Lung (tissue), 12 donors: Measurements from ENCODE around the gene ADGRL1. TPM values are rescaled to one million over a fixed set of nuclear protein-coding genes. Genes with fewer than 3 reads are reported as not detected.

Experiments used
- ATAC-seq: fragments of 200-7000 bp; cut with Tn5 transposase; one replicate; pipeline ENCODE4 v1.9.1; 2020; ENCODE audit warnings: moderate number of reproducible peaks; ENCODE audit not compliant: insufficient read depth, low FRiP score
- DNase-seq, 3 donors: peaks; one replicate each; pipeline ENCODE4 v3.0.0-alpha.2; 2013 to 2017
- H3K27ac ChIP-seq, 2 donors: one replicate each; pipeline ENCODE4 v1.5.1; 2013; ENCODE audit warnings: mild to moderate bottlenecking in 2 of 2, moderate library complexity in 2 of 2, control low read depth in 1 of 2, inconsistent platforms in 1 of 2, low read depth in 1 of 2, low read length in 1 of 2
- H3K27me3 ChIP-seq, 3 donors: one replicate each; pipeline ENCODE4 v1.5.1; 2013; ENCODE audit warnings: low read length in 2 of 3; ENCODE audit not compliant: control insufficient read depth in 3 of 3, insufficient read depth in 3 of 3
- H3K36me3 ChIP-seq, 4 donors: one replicate each; pipeline ENCODE4 v1.5.1; 2013; ENCODE audit warnings: low read length in 4 of 4, mild to moderate bottlenecking in 1 of 4, moderate library complexity in 1 of 4; ENCODE audit not compliant: control insufficient read depth in 4 of 4, insufficient read depth in 4 of 4
- H3K4me1 ChIP-seq, 5 donors: one replicate each; pipeline ENCODE4 v1.5.1; 2013; ENCODE audit warnings: low read length in 5 of 5, mild to moderate bottlenecking in 2 of 5, moderate library complexity in 1 of 5; ENCODE audit not compliant: control insufficient read depth in 5 of 5, insufficient read depth in 5 of 5
- H3K4me3 ChIP-seq: one replicate; pipeline ENCODE4 v1.5.1; 2013; ENCODE audit warnings: mild to moderate bottlenecking, control low read depth, moderate library complexity
- H3K9ac ChIP-seq, 2 donors: one replicate each; pipeline ENCODE4 v1.5.1; 2013; ENCODE audit warnings: low read length in 2 of 2, control low read depth in 1 of 2; ENCODE audit not compliant: insufficient read depth in 1 of 2
- H3K9me3 ChIP-seq, 4 donors: one replicate each; pipeline ENCODE4 v1.5.1; 2013; ENCODE audit warnings: low read length in 3 of 4, mild to moderate bottlenecking in 1 of 4, moderate library complexity in 1 of 4; ENCODE audit not compliant: control insufficient read depth in 4 of 4, insufficient read depth in 3 of 4
- CTCF ChIP-seq: IDR thresholded peaks from 2 replicates; pipeline ENCODE4 v1.5.1; 2012; ENCODE audit warnings: mild to moderate bottlenecking; ENCODE audit errors: control extremely low read depth, extremely low read depth
- WGBS, 2 donors: extraction: QIAGEN DNeasy Blood & Tissue Kit; methylation state at CpG; one replicate each; pipeline ENCODE4 v1.1.7; 2013; 5-methylcytosine and 5-hydroxymethylcytosine counted together
- polyA plus RNA-seq, 2 donors: library from polyadenylated mRNA; stranded (reverse); fragments of 200-250 nt; gene quantifications; one replicate each; pipeline ENCODE4 v1.2.1, GENCODE V29; 2013
- total RNA-seq, 2 donors: library from RNA; depleted of rRNA in 1 of 2; stranded (reverse); fragments of >200 nt in 1 of 2; gene quantifications; one replicate each; pipeline ENCODE4 v1.2.1, GENCODE V29; 2014 to 2021
- donor health status: control.
- donor health status: control.
- donor health status: Bipolar disorder and iron deficiency.
- donor health status: healthy.
- donor health status: DM: yes; HTN: yes; CAD: no.

The ADGRL1 gene
- total and polyA plus RNA-seq, 4 donors: 9.4 to 35.9 (median 19.3) TPM

GRCh38 chr19:14162871-14163297 is 43.1 kb downstream of the ADGRL1 start:
- Histone ChIP-seq H3K9ac (no peak overlapping the region), H3K9me3 (peaks cover 0 to 3% (median 0%) of the 10 kb centered on the region in 4 donors), H3K27me3 (no peaks in the 10 kb centered on the region), H3K4me3 (no peak overlapping the region), H3K36me3 (peaks cover 0 to 18% (median 12%) of the 10 kb centered on the region in 4 donors), H3K4me1 (peaks cover 0 to 40% (median 7%) of the 10 kb centered on the region in 5 donors), H3K27ac (no peak overlapping the region)
- DNase-seq: no peak
- WGBS, 2 donors: 97% methylated on average over 38 of the region's 38 CpGs
- ATAC-seq: no peak
- TF ChIP-seq CTCF: no peak

GRCh38 chr19:14161305-14161704 is 44.7 kb downstream of the ADGRL1 start:
- Histone ChIP-seq H3K9ac (no peak overlapping the region), H3K4me1 (peaks cover 0 to 25% (median 2%) of the 10 kb centered on the region in 5 donors), H3K9me3 (peaks cover 0 to 3% (median 0%) of the 10 kb centered on the region in 4 donors), H3K4me3 (no peak overlapping the region), H3K36me3 (peaks cover 0 to 33% (median 18%) of the 10 kb centered on the region in 4 donors), H3K27me3 (no peaks in the 10 kb centered on the region), H3K27ac (no peak overlapping the region)
- DNase-seq: no peak
- WGBS, 2 donors: 95 to 97% methylated on average over 17 to 19 of the region's 19 CpGs
- no peak for ATAC-seq
- TF ChIP-seq CTCF: no peak

- H3K27ac ChIP-seq: no peak overlapping the region
- H3K4me3 ChIP-seq: no peak overlapping the region
- peaks cover 0 to 15% (median 0%) of the 10 kb centered on the region in 5 donors for H3K4me1 ChIP-seq
- ATAC-seq: no peak
- no peak overlapping the region for H3K9ac ChIP-seq
- 91% methylated on average over 18 to 25 of the region's 25 CpGs for WGBS, 2 donors
- no peak for DNase-seq
- no peaks in the 10 kb centered on the region for H3K27me3 ChIP-seq
- no peak for TF ChIP-seq CTCF
- H3K9me3 ChIP-seq: peaks cover 0 to 3% (median 0%) of the 10 kb centered on the region in 4 donors
- peaks cover 0 to 42% (median 25%) of the 10 kb centered on the region in 4 donors for H3K36me3 ChIP-seq
Observed at GRCh38 chr19:14160017-14160703, 45.8 kb downstream of the ADGRL1 start.

GRCh38 chr19:14159059-14159458 is 46.9 kb downstream of the ADGRL1 start:
- DNase-seq (no peak), ATAC-seq (no peak)
- 74 to 77% methylated on average over 12 of the region's 12 CpGs for WGBS, 2 donors
- Histone ChIP-seq H3K9ac (no peak overlapping the region), H3K36me3 (peaks cover 0 to 47% (median 30%) of the 10 kb centered on the region in 4 donors), H3K4me3 (no peak overlapping the region), H3K27me3 (no peaks in the 10 kb centered on the region), H3K9me3 (peaks cover 0 to 3% (median 0%) of the 10 kb centered on the region in 4 donors), H3K4me1 (peaks cover 0 to 5% (median 0%) of the 10 kb centered on the region in 5 donors), H3K27ac (no peak overlapping the region)
- TF ChIP-seq CTCF: no peak
